OCI-LY7 (cell line): ENCODE data around the gene LRRN3. TPM values are rescaled to one million over a fixed set of nuclear protein-coding genes. Genes with fewer than 3 reads are reported as not detected.

Experiments used
- BruUV-seq: library from RNA; stranded (reverse); fragments of 400-500 nt; replicated peaks from 2 replicates; lab custom pipeline; 2021; lab: Mats Ljungman, UMichigan
- CTCF ChIA-PET: fragments of 300-600 bp; sonication (Branson Sonifier 250); formaldehyde crosslinking; loops from one replicate; lab custom pipeline; 2022; ENCODE audit warnings: antibody characterized with exemption; ENCODE audit not compliant: unreplicated experiment; lab: Charles Lee
- POLR2A ChIA-PET: fragments of 300-600 bp; sonication (Branson Sonifier 250); formaldehyde crosslinking; loops from one replicate; lab custom pipeline; 2022; ENCODE audit warnings: antibody characterized with exemption; lab: Charles Lee
- DNase-seq: peaks from one replicate; pipeline ENCODE4 v3.0.0-alpha.2; 2015; ENCODE audit warnings: low spot score
- H2AFZ ChIP-seq: fragments of 200-600 bp; sonication (generic), shearing (Covaris generic); 2 replicates; pipeline ENCODE4 v1.6.1; 2014; ENCODE audit warnings: mild to moderate bottlenecking, antibody characterized with exemption, low read length, moderate library complexity
- H3K27ac ChIP-seq: fragments of 200-600 bp; sonication (generic); 2 replicates; pipeline ENCODE4 v1.5.1; 2014; ENCODE audit warnings: mixed run types, low read depth, mild to moderate bottlenecking, moderate library complexity, low read length, inconsistent platforms; ENCODE audit not compliant: poor library complexity, severe bottlenecking
- H3K36me3 ChIP-seq: fragments of 200-600 bp; sonication (generic); 2 replicates; pipeline ENCODE4 v1.6.1; 2014; ENCODE audit warnings: mild to moderate bottlenecking, antibody characterized with exemption, low read length, moderate library complexity, mixed read lengths; ENCODE audit not compliant: insufficient read depth
- H3K4me1 ChIP-seq: fragments of 200-600 bp; sonication (generic); 2 replicates; pipeline ENCODE4 v1.5.1; 2014; ENCODE audit warnings: mild to moderate bottlenecking, low read length; ENCODE audit not compliant: insufficient read depth, poor library complexity, severe bottlenecking
- H3K4me2 ChIP-seq: fragments of 200-600 bp; sonication (generic); 2 replicates; pipeline ENCODE4 v1.6.1; 2014; ENCODE audit warnings: mild to moderate bottlenecking, low read length
- H3K4me3 ChIP-seq: fragments of 200-600 bp; sonication (generic); 2 replicates; pipeline ENCODE4 v1.5.1; 2014; ENCODE audit warnings: mild to moderate bottlenecking, low read depth, low read length; ENCODE audit not compliant: poor library complexity, severe bottlenecking
- H3K79me2 ChIP-seq: fragments of 200-600 bp; sonication (generic); 2 replicates; pipeline ENCODE4 v1.6.1; 2016; ENCODE audit warnings: low read depth, mild to moderate bottlenecking, low read length, moderate library complexity, mixed read lengths; ENCODE audit not compliant: insufficient read depth
- H3K9me2 ChIP-seq: fragments of 200-600 bp; sonication (generic); 2 replicates; pipeline ENCODE4 v1.6.1; 2016; ENCODE audit warnings: mild to moderate bottlenecking, low read length, mixed read lengths; ENCODE audit not compliant: insufficient read depth
- H3K9me3 ChIP-seq: fragments of 200-600 bp; sonication (generic); 2 replicates; pipeline ENCODE4 v1.6.1; 2014; ENCODE audit warnings: mild to moderate bottlenecking, mixed run types, low read length, mixed read lengths
- H4K20me1 ChIP-seq: fragments of 200-600 bp; sonication (generic); 2 replicates; pipeline ENCODE4 v1.6.1; 2014; ENCODE audit warnings: mild to moderate bottlenecking, antibody characterized with exemption, low read length, moderate library complexity, mixed read lengths; ENCODE audit not compliant: insufficient read depth
- CTCF ChIP-seq: fragments of 200-600 bp; sonication (generic); conservative IDR thresholded peaks from 2 replicates; pipeline ENCODE4 v1.5.1; 2014; ENCODE audit warnings: mild to moderate bottlenecking, antibody characterized with exemption, low read length, moderate library complexity, mixed read lengths
- EZH2phosphoT487 ChIP-seq: fragments of 200-600 bp; sonication (generic); IDR thresholded peaks from 2 replicates; pipeline ENCODE4 v1.6.1; 2018; ENCODE audit warnings: low read depth, borderline replicate concordance, mild to moderate bottlenecking, mixed run types, antibody characterized with exemption, low read length, moderate library complexity, mixed read lengths
- intact Hi-C: fragments of 100-400 bp; cut with micrococcal nuclease; formaldehyde crosslinking; loops from one replicate; pipeline ENCODE4 v1.10.0; 2022; ENCODE audit not compliant: unreplicated experiment
- total RNA-seq, 2 experiments: library from RNA; depleted of rRNA in 1 of 2; stranded (reverse); fragments of >200 nt in 1 of 2; shearing (Covaris generic) in 1 of 2; gene quantifications; 2 replicates each; pipeline ENCODE4 v1.2.3, GENCODE V29; 2014 to 2022

Gene LRRN3
- total RNA-seq, 2 experiments from 2014 or later, result not detected

- ChIA-PET CTCF (no interaction called here), POLR2A (interaction anchor here (0.7 kb wide), 1 partner anchor 173 kb away, joined by 3 read pairs; no protein-coding TSS in a partner anchor)
- BruUV-seq, result no TSS peak
- H3K27ac ChIP-seq, result no peak overlapping the region
- intact Hi-C loops, result no loop called here
- H3K4me3 ChIP-seq, result no peak overlapping the region
- H3K79me2 ChIP-seq, result no peaks in the 10 kb centered on the region
- TF ChIP-seq EZH2phosphoT487 (no peak), CTCF (no peak)
- no peaks in the 10 kb centered on the region for H3K9me2 ChIP-seq
- no peak overlapping the region for H2AFZ ChIP-seq
- H3K4me2 ChIP-seq, result no peak overlapping the region; the same call in 1 of the 2 replicates
- no peaks in the 10 kb centered on the region for H3K36me3 ChIP-seq
- H3K9me3 ChIP-seq, result no peaks in the 10 kb centered on the region
- no peak for DNase-seq
- no peaks in the 10 kb centered on the region for H4K20me1 ChIP-seq
- H3K4me1 ChIP-seq, result no peaks in the 10 kb centered on the region
Measured at GRCh38 chr7:111082351-111082750, 8.6 kb upstream of the LRRN3 start.

GRCh38 chr7:111083413-111083812 is 7.5 kb upstream of the LRRN3 start:
- no TSS peak for BruUV-seq
- H3K27ac ChIP-seq, result no peak overlapping the region
- H3K4me2 ChIP-seq, result peak overlapping the region; percentile 26; the same call in 1 of the 2 replicates
- intact Hi-C loops, result no loop called here
- no peaks in the 10 kb centered on the region for H4K20me1 ChIP-seq
- no peaks in the 10 kb centered on the region for H3K79me2 ChIP-seq
- TF ChIP-seq EZH2phosphoT487 (no peak), CTCF (no peak)
- ChIA-PET POLR2A (no interaction called here), CTCF (no interaction called here)
- H3K9me3 ChIP-seq, result no peaks in the 10 kb centered on the region
- H3K4me3 ChIP-seq, result no peak overlapping the region
- H2AFZ ChIP-seq, result no peak overlapping the region
- no peaks in the 10 kb centered on the region for H3K9me2 ChIP-seq
- H3K36me3 ChIP-seq, result no peaks in the 10 kb centered on the region
- no peak for DNase-seq
- no peaks in the 10 kb centered on the region for H3K4me1 ChIP-seq

GRCh38 chr7:111085356-111085755 is 5.6 kb upstream of the LRRN3 start:
- ChIA-PET CTCF (no interaction called here), POLR2A (no interaction called here)
- Histone ChIP-seq H3K27ac (no peak overlapping the region), H3K4me2 (no peak overlapping the region), H3K36me3 (no peaks in the 10 kb centered on the region), H3K79me2 (no peaks in the 10 kb centered on the region), H3K4me3 (no peak overlapping the region), H2AFZ (no peak overlapping the region), H3K9me2 (no peaks in the 10 kb centered on the region), H4K20me1 (no peaks in the 10 kb centered on the region), H3K4me1 (no peaks in the 10 kb centered on the region), H3K9me3 (no peaks in the 10 kb centered on the region)
- BruUV-seq, result no TSS peak
- no peak for TF ChIP-seq EZH2phosphoT487
- TF ChIP-seq CTCF, result no peak
- intact Hi-C loops, result loop anchor here (5.0 kb wide), 1 partner anchor 402 kb away; no protein-coding TSS in a partner anchor
- no peak for DNase-seq
